HepG2 (cell line): Measurements from ENCODE around the gene LAPTM4A. TPM values are rescaled to one million over a fixed set of nuclear protein-coding genes. Genes with fewer than 3 reads are reported as not detected.
A peak's percentile ranks its signal among the peaks of the same experiment; 100 is the strongest.
"Not testable (repeated sequence)": the region's sequence is repeated elsewhere in the genome, so short reads cannot be mapped to it uniquely, and the experiment has no call there.

ENCODE experiments used
- ATAC-seq: fragments of 200-7000 bp; cut with Tn5 transposase; 3 replicates; pipeline ENCODE4 v1.9.1; 2020; ENCODE audit warnings: mild to moderate bottlenecking, moderate library complexity
- BruUV-seq: library from RNA; stranded (reverse); fragments of 400-500 nt; replicated peaks from 2 replicates; lab custom pipeline; 2021; lab: Mats Ljungman, UMichigan
- CTCF ChIA-PET: fragments of 300-600 bp; formaldehyde crosslinking; extraction: SDS; loops from one replicate; lab custom pipeline; 2021; ENCODE audit warnings: low total read pairs, inconsistent platforms, low intra/inter-chr PET ratio; lab: Yijun Ruan, JAX
- POLR2A ChIA-PET: fragments of 350-600 bp; sonication (Branson Sonifier 250); formaldehyde crosslinking; loops from one replicate; lab custom pipeline; 2020; ENCODE audit warnings: antibody characterized with exemption, inconsistent platforms; lab: Yijun Ruan, JAX
- DNase-seq: peaks from one replicate; pipeline ENCODE4 v3.0.0-alpha.2; 2015; ENCODE audit warnings: low spot score
- FAIRE-seq: peaks from 3 replicates; lab custom pipeline; 2011; peaks lifted over from hg19 to GRCh38; lab: Jason Lieb, UNC
- H2AFZ ChIP-seq: one replicate; pipeline ENCODE4 v1.6.1; 2011; ENCODE audit warnings: low read length, inconsistent platforms
- H3K27ac ChIP-seq: fragments of 300-600 bp; 3 replicates; pipeline ENCODE4 v1.8.0; 2011; ENCODE audit warnings: mixed run types, mild to moderate bottlenecking, mixed read lengths, low read length, inconsistent platforms; ENCODE audit not compliant: insufficient read depth; ENCODE audit errors: extremely low read length
- H3K27me3 ChIP-seq, 2 experiments: fragments of 200-600 bp in 1 of 2; 2 replicates in 1 of 2; 3 replicates in 1 of 2; pipeline versions ENCODE4 v1.6.0 to v1.8.0; 2011; ENCODE audit warnings: low read length in 2 of 2, mild to moderate bottlenecking in 2 of 2, moderate library complexity in 2 of 2, inconsistent platforms in 1 of 2; ENCODE audit not compliant: insufficient read depth in 2 of 2, control insufficient read depth in 1 of 2
- H3K36me3 ChIP-seq, 2 experiments: fragments of 200-600 bp in 1 of 2; replicated peaks in 1 of 2; 2 replicates in 1 of 2; 3 replicates in 1 of 2; pipeline versions ENCODE4 v1.5.1 to v1.8.0; 2011; ENCODE audit warnings: low read length in 2 of 2, inconsistent platforms in 1 of 2; ENCODE audit not compliant: insufficient read depth in 2 of 2, control insufficient read depth in 1 of 2
- H3K4me1 ChIP-seq: 2 replicates; pipeline ENCODE4 v1.5.1; 2012; ENCODE audit warnings: low read length, inconsistent platforms; ENCODE audit not compliant: insufficient read depth
- H3K4me2 ChIP-seq: 2 replicates; pipeline ENCODE4 v1.6.0; 2011; ENCODE audit warnings: low read depth, low read length, inconsistent platforms
- H3K4me3 ChIP-seq, 3 experiments: fragments of 200-600 bp in 1 of 3; sonication (generic), shearing (Covaris generic) in 1 of 3; replicated peaks in 1 of 3; 2 replicates each; pipeline ENCODE4 v1.5.1; 2011 to 2016; ENCODE audit warnings: low read length in 3 of 3, inconsistent platforms in 2 of 3, low read depth in 2 of 3, mild to moderate bottlenecking in 2 of 3, control low read depth in 1 of 3, mixed read lengths in 1 of 3; ENCODE audit not compliant: insufficient read depth in 1 of 3
- H3K79me2 ChIP-seq: one replicate; pipeline ENCODE4 v1.6.1; 2011; ENCODE audit warnings: low read length, inconsistent platforms; ENCODE audit not compliant: insufficient read depth
- H3K9ac ChIP-seq: 2 replicates; pipeline ENCODE4 v1.6.0; 2011; ENCODE audit warnings: mild to moderate bottlenecking, low read depth, low read length, inconsistent platforms; ENCODE audit not compliant: insufficient read depth
- H3K9me3 ChIP-seq: 2 replicates; pipeline ENCODE4 v1.5.1; 2012; ENCODE audit warnings: mild to moderate bottlenecking, low read length
- H4K20me1 ChIP-seq: 2 replicates; pipeline ENCODE4 v1.6.0; 2011; ENCODE audit warnings: inconsistent platforms, mild to moderate bottlenecking, low read length, moderate library complexity; ENCODE audit not compliant: insufficient read depth
- FOSL2 ChIP-seq: sonication (generic); formaldehyde crosslinking; IDR thresholded peaks from 2 replicates; pipeline ENCODE4 v1.4.0; 2020; ENCODE audit warnings: missing genetic modification reagents
- MNT ChIP-seq: fragments of 450-650 bp; IDR thresholded peaks from 2 replicates; pipeline ENCODE4 v1.6.1; 2016
- SAP130 ChIP-seq: IDR thresholded peaks from 2 replicates; pipeline ENCODE4 v1.6.1; 2016; ENCODE audit warnings: low read depth
- ZNF12 ChIP-seq: sonication (generic); formaldehyde crosslinking; IDR thresholded peaks from 2 replicates; pipeline ENCODE4 v1.5.0; 2020; ENCODE audit warnings: missing genetic modification reagents
- WGBS: methylation state at CpG from one replicate; pipeline ENCODE4 v1.1.6; 2017; ENCODE audit warnings: low lambda C conversion rate; 5-methylcytosine and 5-hydroxymethylcytosine counted together
- in situ Hi-C: cut with HindIII; loops from 2 replicates; pipeline ENCODE4 v1.10.0; 2017; ENCODE audit warnings: low pct_unique_long_range_greater_than_20kb; ENCODE audit not compliant: extremely low pct_ligation_motif_present
- intact Hi-C: fragments of 100-400 bp; cut with micrococcal nuclease; formaldehyde crosslinking; loops from one replicate; pipeline ENCODE4 v1.10.0; 2022; ENCODE audit not compliant: unreplicated experiment
- polyA plus RNA-seq, 8 experiments: library from polyadenylated mRNA; depleted of rRNA in 3 of 8; stranded (reverse) in 7 of 8; unstranded in 1 of 8; fragments of >200 nt; fragmentation: Illumina TruSeq in 4 of 8; extraction: Trizol in 4 of 8; gene quantifications; 2 replicates each; pipeline versions ENCODE4 v1.2.1 to v1.2.3, GENCODE V29; 2011 to 2016; ENCODE audit warnings: low read depth in 4 of 8, missing spikeins in 1 of 8, mixed read lengths in 1 of 8; ENCODE audit not compliant: insufficient read depth in 1 of 8
- total RNA-seq, 5 experiments: library from RNA; depleted of rRNA; stranded (reverse); fragments of >200 nt; fragmentation: Illumina TruSeq; extraction: Trizol; gene quantifications; 2 replicates each; pipeline ENCODE4 v1.2.3, GENCODE V29; 2016; ENCODE audit warnings: low read depth in 1 of 5

LAPTM4A gene
- total and polyA plus RNA-seq, 2 of the 13 experiments (the other 11 are each of a cell fraction or from before 2014, with no cell fraction given): 116 to 558 TPM

- POLR2A ChIA-PET, H3K27me3 ChIP-seq, H3K27ac ChIP-seq, H3K36me3 ChIP-seq, BruUV-seq, H4K20me1 ChIP-seq, DNase-seq, H3K9ac ChIP-seq, CTCF ChIA-PET, H3K79me2 ChIP-seq, H2AFZ ChIP-seq, ATAC-seq, intact Hi-C loops, H3K4me3 ChIP-seq, FAIRE-seq, H3K4me2 ChIP-seq, in situ Hi-C loops, H3K9me3 ChIP-seq: not testable (repeated sequence)
- H3K4me1 ChIP-seq: peaks cover 49% of the 10 kb centered on the region
- 2% methylated on average over 4 of the region's 4 CpGs for WGBS
- TF ChIP-seq FOSL2 (peak; percentile 29; the same call in 1 of the 2 replicates), SAP130 (CRISPR knock-in tag) (0 out of 2 replicates have a peak, but pooled peaks have one; percentile 12), ZNF12 (CRISPR knock-in tag) (peak; percentile 68; the same call in 1 of the 2 replicates)
These were observed 34.5 kb upstream of the LAPTM4A start for GRCh38 chr2:20085909-20086308.

GRCh38 chr2:20082812-20083211 is 31.4 kb upstream of the LAPTM4A start:
- intact Hi-C loops, H3K27me3 ChIP-seq, in situ Hi-C loops, H3K36me3 ChIP-seq, BruUV-seq, H4K20me1 ChIP-seq, H3K4me3 ChIP-seq, H3K27ac ChIP-seq, ATAC-seq, DNase-seq, H3K9me3 ChIP-seq, H2AFZ ChIP-seq, FAIRE-seq, H3K79me2 ChIP-seq, H3K4me2 ChIP-seq, CTCF ChIA-PET, H3K9ac ChIP-seq: not testable (repeated sequence)
- TF ChIP-seq MNT: peak; percentile 58
- H3K4me1 ChIP-seq: peaks cover 44% of the 10 kb centered on the region
- WGBS: 86% methylated on average over 8 of the region's 8 CpGs
- POLR2A ChIA-PET: interaction anchor here (2.7 kb wide), 1 partner anchor 31 kb away, joined by 22 read pairs; the partner anchor contains the start of gene LAPTM4A
